DMS 273 (cell line): ENCODE measurements around the gene NRN1.
"Not testable (repeated sequence)": the region's sequence is repeated elsewhere in the genome, so short reads cannot be mapped to it uniquely, and the experiment has no call there.

Experiments
- DNase-seq: peaks from one replicate; lab custom pipeline; 2025; ENCODE audit not compliant: unreplicated experiment; lab: John Stamatoyannopoulos, UW

NRN1 gene

GRCh38 chr6:5984150-5985089, 22.3 kb downstream of the NRN1 start:
- no peak for DNase-seq

- no peak for DNase-seq
Observed at GRCh38 chr6:5981126-5982026, 25.3 kb downstream of the NRN1 start.

- DNase-seq: no peak
Observed at GRCh38 chr6:5979650-5980420, 26.9 kb downstream of the NRN1 start.

- DNase-seq: no peak
Observed at GRCh38 chr6:5976811-5977210, 29.9 kb downstream of the NRN1 start.

GRCh38 chr6:5968817-5969734, 37.6 kb downstream of the NRN1 start:
- peak; percentile 48 for DNase-seq

GRCh38 chr6:5968036-5968435, 38.7 kb downstream of the NRN1 start:
- not testable (repeated sequence) for DNase-seq

- DNase-seq: peak; percentile 28
Observed at GRCh38 chr6:5967594-5967993, 39.1 kb downstream of the NRN1 start.

GRCh38 chr6:5962794-5963193, 43.9 kb downstream of the NRN1 start:
- DNase-seq: no peak

- no peak for DNase-seq
Observed at GRCh38 chr6:5961836-5962235, 44.9 kb downstream of the NRN1 start.

GRCh38 chr6:5960456-5960855, 46.3 kb downstream of the NRN1 start:
- DNase-seq: no peak

- DNase-seq: no peak
Observed at GRCh38 chr6:5958921-5959320, 47.8 kb downstream of the NRN1 start.

- no peak for DNase-seq
Observed at GRCh38 chr6:5956939-5957338, 49.8 kb downstream of the NRN1 start.

GRCh38 chr6:5950361-5950785, 56.4 kb downstream of the NRN1 start:
- peak; percentile 39 for DNase-seq
